ENCODE results near the gene TBC1D20. TPM values are rescaled to one million over a fixed set of nuclear protein-coding genes. Genes with fewer than 3 reads are reported as not detected.
"Not testable (repeated sequence)": the region's sequence is repeated elsewhere in the genome, so short reads cannot be mapped to it uniquely, and the experiment has no call there.

TBC1D20 gene
- total RNA-seq, 2 donors from 2014 or later, result 46.4 to 56.8 TPM

- Mint-ChIP-seq H3K27me3 (no peaks in the 10 kb centered on the region), H3K4me1 (ENCODE audit: low read depth in 2 of 2) (peaks cover 7 to 8% of the 10 kb centered on the region in 2 donors), H3K9me3 (no peaks in the 10 kb centered on the region), H3K36me3 (peaks cover 20% of the 10 kb centered on the region), H3K4me3 (no peak overlapping the region), H3K27ac (no peak overlapping the region)
- DNase-seq (ENCODE audit: low spot score) (no peak), ATAC-seq (no peak)
Measured at GRCh38 chr20:481167-481566, 18.8 kb upstream of the TBC1D20 start.

GRCh38 chr20:480044-480443, 17.7 kb upstream of the TBC1D20 start:
- no peaks in the 10 kb centered on the region for H3K27me3 Mint-ChIP-seq
- H3K9me3 Mint-ChIP-seq, result no peaks in the 10 kb centered on the region
- DNase-seq (ENCODE audit: low spot score) (no peak), ATAC-seq (no peak)
- no peak overlapping the region for H3K4me3 Mint-ChIP-seq
- no peak overlapping the region for H3K27ac Mint-ChIP-seq
- H3K4me1 Mint-ChIP-seq (ENCODE audit: low read depth in 2 of 2), result peaks cover 7 to 8% of the 10 kb centered on the region in 2 donors
- peaks cover 15% of the 10 kb centered on the region for H3K36me3 Mint-ChIP-seq

DNA sequence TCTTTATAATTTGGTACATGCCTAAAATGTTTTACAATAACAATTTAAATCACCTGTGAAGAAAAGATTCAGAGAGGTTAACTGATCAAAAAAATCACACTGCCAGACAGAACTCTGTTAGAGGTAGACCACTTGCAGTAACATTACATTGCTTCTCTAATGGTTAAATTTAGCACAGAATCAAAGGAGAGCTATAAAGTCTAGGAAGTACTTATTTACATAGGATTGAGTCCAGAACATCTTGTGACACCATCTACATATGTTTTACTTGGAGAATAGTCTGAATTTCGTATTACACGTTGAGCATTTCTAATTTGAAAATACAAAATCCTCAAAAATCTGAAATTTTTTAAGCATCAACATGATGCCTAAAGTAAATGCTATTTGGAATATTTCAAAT, 17.2 kb upstream of the TBC1D20 start:
- H3K9me3 Mint-ChIP-seq, result no peaks in the 10 kb centered on the region
- H3K27me3 Mint-ChIP-seq, result no peaks in the 10 kb centered on the region
- H3K4me1 Mint-ChIP-seq (ENCODE audit: low read depth in 2 of 2), result peaks cover 7 to 8% of the 10 kb centered on the region in 2 donors
- H3K4me3 Mint-ChIP-seq, result no peak overlapping the region
- ATAC-seq (no peak), DNase-seq (ENCODE audit: low spot score) (no peak)
- H3K27ac Mint-ChIP-seq, result peak overlapping the region in 1 of 2 donors; percentile 36
- peaks cover 15% of the 10 kb centered on the region for H3K36me3 Mint-ChIP-seq

GRCh38 chr20:478949-479429, 16.7 kb upstream of the TBC1D20 start:
- H3K4me3 Mint-ChIP-seq, result no peak overlapping the region
- H3K27me3 Mint-ChIP-seq, result no peaks in the 10 kb centered on the region
- peak; percentile 59 to 62 for ATAC-seq
- H3K36me3 Mint-ChIP-seq, result peaks cover 15% of the 10 kb centered on the region
- peak overlapping the region in 1 of 2 donors; percentile 36 for H3K27ac Mint-ChIP-seq
- H3K4me1 Mint-ChIP-seq (ENCODE audit: low read depth in 2 of 2), result peaks cover 7 to 8% of the 10 kb centered on the region in 2 donors
- DNase-seq (ENCODE audit: low spot score), result no peak
- no peaks in the 10 kb centered on the region for H3K9me3 Mint-ChIP-seq

DNA sequence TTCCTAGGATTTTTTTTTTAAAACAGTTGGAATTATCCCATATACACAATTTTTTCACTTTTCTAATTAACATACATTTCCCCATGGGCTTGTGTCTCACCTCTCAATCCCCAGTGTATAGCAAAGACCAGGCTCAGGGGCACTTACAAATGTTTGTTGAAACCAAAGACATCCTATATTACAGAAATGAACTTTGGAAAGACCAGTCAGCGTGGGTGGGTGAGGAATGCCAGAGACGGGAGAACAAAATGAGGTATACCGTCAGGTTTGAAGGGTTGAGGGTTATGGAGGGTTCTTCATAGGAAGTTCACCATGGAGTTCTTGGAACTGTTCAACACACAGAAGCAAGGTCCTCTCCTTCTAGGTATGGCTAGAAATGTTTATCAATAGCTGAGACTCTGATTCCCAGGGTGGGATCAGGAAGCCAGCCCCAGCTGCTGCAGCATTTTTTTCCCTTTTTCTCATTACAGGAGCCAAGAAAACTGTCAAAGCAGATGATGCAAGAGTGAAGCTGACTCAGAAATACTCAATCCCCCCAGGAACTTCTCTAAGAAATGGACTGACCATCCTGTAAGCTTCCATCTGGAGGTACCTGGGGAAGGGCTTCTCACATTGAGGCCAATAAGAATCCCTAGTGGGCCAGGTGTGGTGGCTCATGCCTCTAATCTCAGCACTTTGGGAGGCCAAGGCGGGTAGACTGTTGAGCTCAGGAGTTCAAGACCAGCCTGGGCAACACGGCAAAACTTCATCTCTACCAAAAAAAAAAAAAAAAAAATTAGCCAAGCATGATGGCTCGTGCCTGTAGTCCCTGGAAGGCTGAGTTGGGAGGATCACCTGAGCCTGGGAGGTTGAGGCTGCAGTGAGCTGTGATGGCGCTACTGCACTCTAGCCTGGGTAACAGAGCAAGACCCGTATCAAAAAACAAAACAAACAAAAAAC, 15.9 kb upstream of the TBC1D20 start:
- peaks cover 7 to 8% of the 10 kb centered on the region in 2 donors for H3K4me1 Mint-ChIP-seq (ENCODE audit: low read depth in 2 of 2)
- H3K4me3 Mint-ChIP-seq, result no peak overlapping the region
- no peak for ATAC-seq
- no peaks in the 10 kb centered on the region for H3K27me3 Mint-ChIP-seq
- H3K27ac Mint-ChIP-seq, result peak overlapping the region in 1 of 2 donors; percentile 36
- no peak for DNase-seq (ENCODE audit: low spot score)
- no peaks in the 10 kb centered on the region for H3K9me3 Mint-ChIP-seq
- peaks cover 14% of the 10 kb centered on the region for H3K36me3 Mint-ChIP-seq

GRCh38 chr20:476561-477249, 14.4 kb upstream of the TBC1D20 start:
- H3K4me1 Mint-ChIP-seq (ENCODE audit: low read depth in 2 of 2), result peaks cover 7 to 11% of the 10 kb centered on the region in 2 donors
- not testable (repeated sequence) for H3K27me3 Mint-ChIP-seq; H3K9me3 Mint-ChIP-seq; ATAC-seq; DNase-seq (ENCODE audit: low spot score); H3K4me3 Mint-ChIP-seq; H3K27ac Mint-ChIP-seq; H3K36me3 Mint-ChIP-seq

DNA sequence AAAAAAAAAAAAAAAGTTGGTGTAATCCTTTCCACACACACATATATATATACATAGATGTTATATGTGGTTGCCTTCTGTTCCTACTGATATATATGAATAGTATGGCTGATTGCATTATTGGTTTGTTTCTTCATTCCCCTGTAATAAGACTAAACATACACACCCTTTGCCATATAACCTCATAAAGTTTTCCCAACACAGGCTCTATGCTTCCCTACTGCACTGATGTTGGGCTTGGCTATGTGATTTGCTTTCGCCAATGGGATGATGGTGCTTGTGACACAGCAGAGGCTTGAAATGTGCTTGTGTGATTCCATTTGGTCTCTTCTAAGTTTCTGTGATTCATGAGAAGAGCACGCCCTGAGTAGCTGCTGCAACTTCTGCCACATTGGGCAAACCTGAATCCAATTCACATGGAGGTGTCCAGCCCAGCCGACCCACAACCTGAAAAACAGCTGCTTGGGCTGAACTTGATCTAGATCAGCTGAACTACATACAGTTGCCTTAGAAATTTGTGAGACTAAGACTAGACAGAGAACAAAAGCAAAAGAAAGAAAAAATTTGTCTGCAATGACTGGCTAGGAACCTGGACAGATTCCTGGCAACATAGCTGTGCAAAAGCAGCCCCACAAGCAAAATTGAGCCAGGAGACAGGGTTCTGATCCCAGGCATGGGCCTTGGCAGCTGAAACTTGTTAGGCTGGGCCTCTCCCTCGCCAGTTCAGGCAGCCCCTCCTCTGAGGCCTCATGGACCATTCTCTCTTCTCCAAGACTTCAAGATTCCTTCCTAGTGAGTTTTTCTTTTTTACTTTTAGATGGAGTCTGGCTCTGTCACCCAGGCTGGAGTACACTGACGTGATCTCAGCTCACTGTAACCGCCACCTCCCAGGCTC, 13.4 kb upstream of the TBC1D20 start:
- Mint-ChIP-seq H3K4me1 (ENCODE audit: low read depth in 2 of 2) (peaks cover 7 to 11% of the 10 kb centered on the region in 2 donors), H3K9me3 (no peaks in the 10 kb centered on the region), H3K4me3 (no peak overlapping the region), H3K36me3 (peaks cover 5% of the 10 kb centered on the region), H3K27me3 (no peaks in the 10 kb centered on the region), H3K27ac (no peak overlapping the region)
- ATAC-seq (no peak), DNase-seq (ENCODE audit: low spot score) (no peak)

DNA sequence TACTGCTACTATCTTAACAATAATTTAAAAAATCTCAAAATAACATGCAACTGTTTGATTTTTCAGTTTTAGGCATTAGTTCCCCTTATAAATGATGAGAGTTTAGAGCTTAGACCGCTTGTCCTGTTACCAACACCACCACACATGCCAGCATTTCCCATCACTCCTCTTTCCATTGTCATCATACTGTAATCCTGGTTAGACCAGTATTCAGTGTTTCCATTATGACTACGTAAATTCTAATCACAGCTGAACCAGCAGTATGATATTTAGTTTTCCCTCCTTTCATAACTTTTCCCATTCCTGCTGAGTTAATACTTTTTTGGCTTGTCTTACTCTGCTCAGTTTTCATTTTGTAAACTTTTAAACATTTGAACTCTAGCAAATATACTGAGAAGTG, 12.2 kb upstream of the TBC1D20 start:
- Mint-ChIP-seq H3K9me3 (no peaks in the 10 kb centered on the region), H3K36me3 (peaks cover 5% of the 10 kb centered on the region)

GRCh38 chr20:472889-473292, 10.6 kb upstream of the TBC1D20 start:
- DNase-seq (ENCODE audit: low spot score) (no peak), ATAC-seq (no peak)
- Mint-ChIP-seq H3K36me3 (no peaks in the 10 kb centered on the region), H3K27me3 (peaks cover 0 to 10% of the 10 kb centered on the region in 2 donors), H3K4me1 (ENCODE audit: low read depth in 2 of 2) (peaks cover 0 to 3% of the 10 kb centered on the region in 2 donors), H3K9me3 (no peaks in the 10 kb centered on the region), H3K4me3 (no peak overlapping the region), H3K27ac (peak overlapping the region in 1 of 2 donors; percentile 4)

More for the DNA sequence above, 12.2 kb upstream of the TBC1D20 start:
- Mint-ChIP-seq H3K4me1 (ENCODE audit: low read depth in 2 of 2) (peaks cover 7 to 11% of the 10 kb centered on the region in 2 donors), H3K27ac (no peak overlapping the region), H3K4me3 (no peak overlapping the region), H3K27me3 (no peaks in the 10 kb centered on the region)
- ATAC-seq (no peak), DNase-seq (ENCODE audit: low spot score) (no peak)

- Mint-ChIP-seq H3K27ac (no peak overlapping the region), H3K27me3 (peaks cover 0 to 12% of the 10 kb centered on the region in 2 donors)
- no peak for ATAC-seq
Measured at GRCh38 chr20:472137-472846, 10.0 kb upstream of the TBC1D20 start.

DNA sequence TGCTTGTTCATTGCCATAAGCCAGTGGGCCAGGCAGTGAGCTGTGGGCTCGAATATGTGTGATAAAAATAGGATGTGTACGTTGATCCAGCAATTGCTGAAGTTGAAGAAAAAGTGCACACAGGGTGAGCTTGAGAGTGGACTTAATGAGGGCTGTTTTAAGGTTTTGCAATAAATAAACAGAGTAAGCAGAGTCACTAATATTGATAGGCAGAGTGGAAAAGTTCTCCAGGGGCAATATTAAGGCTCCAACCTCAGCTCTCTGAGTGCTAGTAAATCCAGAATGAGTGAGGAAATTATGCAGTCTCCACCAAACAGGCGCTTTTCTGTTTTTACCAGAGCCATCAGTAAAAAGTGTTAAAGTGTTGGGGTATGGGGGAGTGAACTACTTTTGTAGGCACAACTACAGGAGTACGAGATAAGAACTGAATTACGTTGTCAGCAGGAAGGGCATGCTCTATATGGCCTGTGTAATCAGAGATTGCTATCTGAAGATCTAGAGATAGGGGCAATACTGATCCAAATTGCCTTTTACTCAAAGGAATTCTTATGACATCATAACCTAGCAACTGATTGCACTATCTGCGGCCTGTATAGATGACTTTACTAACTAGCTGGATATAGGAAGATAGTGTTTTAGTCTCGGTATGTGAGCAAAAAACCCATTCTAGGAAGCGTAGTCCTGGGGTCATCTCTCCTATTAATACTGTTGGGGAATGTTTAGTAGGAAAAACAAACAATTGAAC, 7.6 kb upstream of the TBC1D20 start:
- H3K4me3 Mint-ChIP-seq, result no peak overlapping the region
- no peaks in the 10 kb centered on the region for H3K9me3 Mint-ChIP-seq
- H3K4me1 Mint-ChIP-seq (ENCODE audit: low read depth in 2 of 2), result peaks cover 0 to 3% of the 10 kb centered on the region in 2 donors
- H3K27ac Mint-ChIP-seq, result no peak overlapping the region
- H3K27me3 Mint-ChIP-seq, result peaks cover 0 to 14% of the 10 kb centered on the region in 2 donors
- DNase-seq (ENCODE audit: low spot score) (no peak), ATAC-seq (no peak)
- H3K36me3 Mint-ChIP-seq, result peaks cover 4% of the 10 kb centered on the region

More at GRCh38 chr20:472137-472846, 10.0 kb upstream of the TBC1D20 start:
- no peaks in the 10 kb centered on the region for H3K9me3 Mint-ChIP-seq
- DNase-seq (ENCODE audit: low spot score), result no peak
- peaks cover 0 to 3% of the 10 kb centered on the region in 2 donors for H3K4me1 Mint-ChIP-seq (ENCODE audit: low read depth in 2 of 2)
- no peak overlapping the region for H3K4me3 Mint-ChIP-seq
- H3K36me3 Mint-ChIP-seq, result peaks cover 3% of the 10 kb centered on the region

DNA sequence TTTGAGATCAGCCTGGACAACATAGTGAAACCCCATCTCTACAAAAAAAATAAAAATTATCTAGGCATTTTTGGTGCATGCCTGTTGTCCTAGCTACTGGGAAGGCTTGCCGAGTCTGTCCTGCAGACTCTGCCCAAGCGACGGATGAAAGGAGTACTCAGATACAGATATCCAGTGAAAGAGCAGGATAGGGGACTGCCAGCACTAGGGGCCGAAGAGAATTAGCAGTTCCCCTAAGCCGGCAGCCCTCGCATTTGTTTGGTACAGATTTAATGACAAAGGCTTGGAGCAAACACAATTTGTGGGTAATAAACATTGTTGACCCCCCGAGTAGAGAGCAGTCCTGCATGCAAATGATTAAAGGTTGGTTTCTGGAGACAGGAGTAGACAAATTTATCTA, 5.4 kb upstream of the TBC1D20 start:
- H3K4me3 Mint-ChIP-seq, result no peak overlapping the region
- H3K27ac Mint-ChIP-seq, result no peak overlapping the region
- no peaks in the 10 kb centered on the region for H3K9me3 Mint-ChIP-seq
- peaks cover 6 to 10% of the 10 kb centered on the region in 2 donors for H3K4me1 Mint-ChIP-seq (ENCODE audit: low read depth in 2 of 2)
- no peak for DNase-seq (ENCODE audit: low spot score)
- H3K27me3 Mint-ChIP-seq, result peaks cover 0 to 14% of the 10 kb centered on the region in 2 donors
- ATAC-seq, result no peak
- peaks cover 4% of the 10 kb centered on the region for H3K36me3 Mint-ChIP-seq
